ENCODE data around the gene GNAQ.
"Not testable (repeated sequence)": the region's sequence is repeated elsewhere in the genome, so short reads cannot be mapped to it uniquely, and the experiment has no call there.

Gene GNAQ

GRCh38 chr9:77765781-77766259 lies 265.8 kb downstream of the GNAQ start:
- CTCF ChIA-PET = interaction anchor here (1.0 to 2.1 kb wide), 4 partner anchors 15 to 332 kb away, joined by 3 to 6 read pairs (median 4); no protein-coding TSS in a partner anchor
- DNase-seq (ENCODE audit: extremely low spot score) = no peak
- POLR2A ChIA-PET = no interaction called here
- no peak for TF ChIP-seq CTCF (IDR thresholded peaks at IDR 0.05; ENCODE audit: control extremely low read depth, extremely low read depth, low read depth, missing control alignments)

GRCh38 chr9:77764894-77765780 lies 266.5 kb downstream of the GNAQ start:
- CTCF ChIA-PET = interaction anchor here (1.0 to 2.1 kb wide), 3 partner anchors 9 to 331 kb away, joined by 3 to 5 read pairs (median 3); no protein-coding TSS in a partner anchor
- POLR2A ChIA-PET = no interaction called here
- no peak for DNase-seq (ENCODE audit: extremely low spot score)
- TF ChIP-seq CTCF (IDR thresholded peaks at IDR 0.05; ENCODE audit: control extremely low read depth, extremely low read depth, low read depth, missing control alignments) = peak; percentile 30

- no peak for TF ChIP-seq CTCF (IDR thresholded peaks at IDR 0.05; ENCODE audit: control extremely low read depth, extremely low read depth, low read depth, missing control alignments)
- ChIA-PET POLR2A (no interaction called here), CTCF (interaction anchor here (1.0 to 1.5 kb wide), 2 partner anchors 9 to 11 kb away, joined by 3 read pairs; no protein-coding TSS in a partner anchor)
- no peak for DNase-seq (ENCODE audit: extremely low spot score)
Observed at GRCh38 chr9:77763566-77763965, 268.0 kb downstream of the GNAQ start.

- DNase-seq (ENCODE audit: extremely low spot score); POLR2A ChIA-PET; CTCF ChIA-PET: not testable (repeated sequence)
Observed at GRCh38 chr9:77760919-77761318, 270.7 kb downstream of the GNAQ start.

GRCh38 chr9:77759391-77759790 lies 272.2 kb downstream of the GNAQ start:
- CTCF ChIA-PET = no interaction called here
- peak; percentile 2 for TF ChIP-seq CTCF (IDR thresholded peaks at IDR 0.05; ENCODE audit: control extremely low read depth, extremely low read depth, low read depth, missing control alignments)
- POLR2A ChIA-PET = no interaction called here
- DNase-seq (ENCODE audit: extremely low spot score) = no peak

GRCh38 chr9:77756449-77756848 lies 275.2 kb downstream of the GNAQ start:
- ChIA-PET POLR2A (no interaction called here), CTCF (interaction anchor here (1.1 to 2.1 kb wide), 2 partner anchors 17 to 247 kb away, joined by 3 to 6 read pairs; no protein-coding TSS in a partner anchor)
- DNase-seq (ENCODE audit: extremely low spot score) = no peak
- peak; percentile 21 for TF ChIP-seq CTCF (IDR thresholded peaks at IDR 0.05; ENCODE audit: control extremely low read depth, extremely low read depth, low read depth, missing control alignments)

- ChIA-PET POLR2A (no interaction called here), CTCF (interaction anchor here (1.2 to 2.8 kb wide), 3 partner anchors 297 to 617 kb away, joined by 3 to 10 read pairs (median 5); no protein-coding TSS in a partner anchor)
- TF ChIP-seq CTCF (IDR thresholded peaks at IDR 0.05; ENCODE audit: control extremely low read depth, extremely low read depth, low read depth, missing control alignments) = no peak
- DNase-seq (ENCODE audit: extremely low spot score) = no peak
Observed at GRCh38 chr9:77753180-77753579, 278.4 kb downstream of the GNAQ start.

Measured in GM10248 (cell line).